Measurements from ENCODE around the gene IFI44. TPM values are rescaled to one million over a fixed set of nuclear protein-coding genes. Genes with fewer than 3 reads are reported as not detected.
A peak's percentile ranks its signal among the peaks of the same experiment; 100 is the strongest.

IFI44 gene
- total RNA-seq, 1 donor, result 14.2 TPM

DNA sequence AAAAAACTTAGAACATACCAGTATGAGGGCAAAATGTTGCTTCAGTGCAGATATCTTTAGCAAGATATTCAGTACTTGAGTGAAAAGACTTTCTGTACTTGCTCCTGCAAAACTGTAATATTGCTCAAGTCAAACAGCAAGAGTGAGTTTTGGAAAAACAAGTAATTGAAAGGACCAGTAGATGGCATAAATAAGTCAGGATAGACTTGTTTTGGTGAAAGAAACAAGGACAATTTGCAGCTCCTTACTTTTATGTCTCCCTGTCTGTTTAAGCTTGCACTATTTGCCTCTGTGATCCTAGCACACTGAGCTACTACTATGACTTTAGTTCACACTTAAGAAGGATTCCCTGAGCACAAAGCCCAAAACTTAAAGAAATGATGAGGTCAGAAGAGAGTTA, 39.1 kb downstream of the IFI44 start:
- TF ChIP-seq, protein P1, sequence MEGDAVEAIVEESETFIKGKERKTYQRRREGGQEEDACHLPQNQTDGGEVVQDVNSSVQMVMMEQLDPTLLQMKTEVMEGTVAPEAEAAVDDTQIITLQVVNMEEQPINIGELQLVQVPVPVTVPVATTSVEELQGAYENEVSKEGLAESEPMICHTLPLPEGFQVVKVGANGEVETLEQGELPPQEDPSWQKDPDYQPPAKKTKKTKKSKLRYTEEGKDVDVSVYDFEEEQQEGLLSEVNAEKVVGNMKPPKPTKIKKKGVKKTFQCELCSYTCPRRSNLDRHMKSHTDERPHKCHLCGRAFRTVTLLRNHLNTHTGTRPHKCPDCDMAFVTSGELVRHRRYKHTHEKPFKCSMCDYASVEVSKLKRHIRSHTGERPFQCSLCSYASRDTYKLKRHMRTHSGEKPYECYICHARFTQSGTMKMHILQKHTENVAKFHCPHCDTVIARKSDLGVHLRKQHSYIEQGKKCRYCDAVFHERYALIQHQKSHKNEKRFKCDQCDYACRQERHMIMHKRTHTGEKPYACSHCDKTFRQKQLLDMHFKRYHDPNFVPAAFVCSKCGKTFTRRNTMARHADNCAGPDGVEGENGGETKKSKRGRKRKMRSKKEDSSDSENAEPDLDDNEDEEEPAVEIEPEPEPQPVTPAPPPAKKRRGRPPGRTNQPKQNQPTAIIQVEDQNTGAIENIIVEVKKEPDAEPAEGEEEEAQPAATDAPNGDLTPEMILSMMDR (IDR thresholded peaks at IDR 0.05; ENCODE audit: insufficient read depth, low read length), result peak; percentile 45
- H3K4me3 ChIP-seq (ENCODE audit: low read depth, low read length), result no peak overlapping the region
- peak; percentile 82 for DNase-seq (ENCODE audit: low read depth)

DNA sequence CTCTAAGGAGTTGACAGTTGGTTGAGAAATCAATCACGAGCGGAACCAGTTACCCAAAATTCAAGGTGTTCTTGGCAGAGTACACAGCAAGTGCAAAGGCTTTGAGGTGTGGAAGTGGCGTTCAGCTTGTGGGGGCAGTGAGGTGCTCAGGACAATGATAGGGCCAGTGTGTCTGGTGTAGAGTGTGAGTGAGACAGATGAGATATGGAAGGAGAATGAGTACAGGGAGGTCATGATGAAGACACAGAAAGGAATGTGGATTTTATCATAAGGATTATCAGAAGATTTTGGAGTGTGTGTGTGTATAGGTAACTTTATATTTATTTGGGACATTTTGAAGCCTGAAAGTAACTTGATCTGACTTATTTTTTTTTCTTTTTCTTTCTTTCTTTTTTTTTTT, 40.9 kb downstream of the IFI44 start:
- TF ChIP-seq, protein P1 (IDR thresholded peaks at IDR 0.05; ENCODE audit: insufficient read depth, low read length), result no peak
- DNase-seq (ENCODE audit: low read depth), result no peak

DNA sequence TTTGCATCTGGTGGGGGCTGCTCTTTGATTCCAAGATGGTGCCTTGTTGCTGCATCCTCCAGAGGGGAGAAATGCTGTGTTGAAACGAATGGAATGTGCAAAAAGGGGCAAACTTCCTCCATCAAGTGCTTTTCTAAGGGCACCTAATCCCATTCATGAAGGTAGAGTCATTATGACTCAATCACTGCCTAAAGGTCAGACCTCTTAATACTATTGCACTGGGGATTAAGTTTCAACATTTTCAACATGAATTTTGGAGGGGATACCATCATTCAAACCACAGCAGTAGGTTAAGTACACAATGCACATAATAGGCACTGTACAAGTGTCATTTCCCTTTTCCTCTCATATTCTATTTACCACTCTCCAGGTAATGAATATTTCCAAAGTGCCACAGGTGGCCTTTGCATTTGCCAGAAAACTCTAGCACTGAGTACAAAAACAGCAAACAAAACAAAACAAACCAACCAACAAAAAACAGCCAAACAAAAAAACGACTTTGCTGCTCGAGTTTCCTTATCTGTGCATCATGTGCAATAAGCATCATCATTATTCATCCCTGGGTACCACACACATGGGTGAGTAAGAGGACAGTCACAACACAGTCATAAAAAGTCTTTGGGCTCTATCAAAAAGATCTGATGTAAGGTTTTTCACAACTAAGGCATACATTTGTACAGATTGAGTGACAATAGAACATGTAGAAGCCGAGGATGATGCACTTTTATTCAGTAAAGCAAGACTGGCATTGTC, 42.5 kb downstream of the IFI44 start:
- TF ChIP-seq, protein P1 (IDR thresholded peaks at IDR 0.05; ENCODE audit: insufficient read depth, low read length), result no peak
- no peak overlapping the region for H3K4me3 ChIP-seq (ENCODE audit: low read depth, low read length)
- DNase-seq (ENCODE audit: low read depth), result peak; percentile 46

More for the DNA sequence above, 40.9 kb downstream of the IFI44 start:
- H3K4me3 ChIP-seq (ENCODE audit: low read depth, low read length), result no peak overlapping the region

DNA sequence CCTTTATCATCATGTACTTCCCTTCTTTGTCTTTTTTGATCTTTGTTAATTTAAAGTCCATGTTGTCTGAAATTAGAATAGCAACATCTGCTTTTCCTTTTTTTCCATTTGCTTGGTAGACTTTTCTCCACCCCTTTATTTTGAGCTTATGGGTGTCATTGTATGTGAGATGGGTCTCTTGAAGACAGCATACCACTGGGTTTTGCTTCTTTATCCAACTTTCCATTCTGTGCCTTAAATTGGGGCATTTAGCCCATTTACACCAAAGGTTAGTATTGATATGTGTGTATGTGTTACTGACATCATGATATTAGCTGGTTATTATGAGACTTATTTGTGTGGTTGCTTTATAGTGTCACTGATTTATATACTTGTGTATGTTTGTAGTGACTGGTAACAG, 50.2 kb downstream of the IFI44 start:
- no peak for DNase-seq (ENCODE audit: low read depth)
- TF ChIP-seq, protein P1 (IDR thresholded peaks at IDR 0.05; ENCODE audit: insufficient read depth, low read length), result no peak
- no peak overlapping the region for H3K4me3 ChIP-seq (ENCODE audit: low read depth, low read length)

- TF ChIP-seq, protein P1 (IDR thresholded peaks at IDR 0.05; ENCODE audit: insufficient read depth, low read length), result no peak
- DNase-seq (ENCODE audit: low read depth), result no peak
- H3K4me3 ChIP-seq (ENCODE audit: low read depth, low read length), result no peak overlapping the region
Observed at GRCh38 chr1:78702426-78702825, 52.8 kb downstream of the IFI44 start.

DNA sequence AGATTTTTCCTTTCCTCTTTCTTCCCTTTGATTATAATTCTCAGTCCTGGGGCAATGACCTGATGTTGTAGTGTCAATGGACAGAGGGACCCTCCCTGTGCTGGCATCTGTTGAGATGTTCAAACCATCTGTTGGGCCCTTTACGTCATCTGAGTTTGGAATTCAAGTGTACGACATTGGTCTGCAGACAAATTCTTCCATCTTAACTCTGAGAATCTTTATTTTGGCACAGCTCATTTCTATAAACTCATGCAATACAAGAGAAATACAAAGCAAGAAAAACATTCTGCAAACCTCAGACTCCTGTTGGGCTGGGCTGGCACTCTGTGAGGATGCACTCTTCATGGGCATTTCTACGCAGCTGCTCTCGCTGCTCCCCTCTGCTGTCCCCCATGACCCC, 54.2 kb downstream of the IFI44 start:
- no peak for DNase-seq (ENCODE audit: low read depth)
- TF ChIP-seq, protein P1 (IDR thresholded peaks at IDR 0.05; ENCODE audit: insufficient read depth, low read length), result no peak
- H3K4me3 ChIP-seq (ENCODE audit: low read depth, low read length), result no peak overlapping the region

Data from fibroblast of the aortic adventitia (primary cell).